ENCODE results near the gene MIA2. TPM values are rescaled to one million over a fixed set of nuclear protein-coding genes. Genes with fewer than 3 reads are reported as not detected.

Gene MIA2
- total RNA-seq, 6 experiments from 2014 or later = 58.7 to 90.8 (median 73.6) TPM

GRCh38 chr14:39228044-39228443, 5.7 kb upstream of the MIA2 start:
- no peaks in the 10 kb centered on the region for H3K36me3 ChIP-seq
- H3K4me3 ChIP-seq = no peak overlapping the region
- WGBS (ENCODE audit: insufficient coverage, low coverage, low lambda C conversion rate, missing lambda C conversion rate) = 59% methylated on average over 3 of the region's 3 CpGs
- TF ChIP-seq CTCF (IDR thresholded peaks at IDR 0.05) = no peak
- no peak for TF ChIP-seq POLR2A (IDR thresholded peaks at IDR 0.05)
- no peak overlapping the region for H3K27ac ChIP-seq
- H3K4me1 ChIP-seq = peaks cover 0 to 13% (median 4%) of the 10 kb centered on the region in 4 donors
- ATAC-seq = no peak
- no peak for DNase-seq
- H3K9me3 ChIP-seq = no peaks in the 10 kb centered on the region
- no peaks in the 10 kb centered on the region for H3K27me3 ChIP-seq
- intact Hi-C loops (cut with DNase I) = no loop called here

- ATAC-seq (peak in 2 of 4 donors; percentile 29 to 31), DNase-seq (no peak)
- Histone ChIP-seq H3K27ac (peak overlapping the region; percentile 3 to 34 (median 6)), H3K4me3 (no peak overlapping the region), H3K36me3 (no peaks in the 10 kb centered on the region), H3K4me1 (peaks cover 0 to 13% (median 6%) of the 10 kb centered on the region in 4 donors), H3K27me3 (no peaks in the 10 kb centered on the region), H3K9me3 (no peaks in the 10 kb centered on the region)
- TF ChIP-seq POLR2A (IDR thresholded peaks at IDR 0.05) = no peak
- WGBS (ENCODE audit: insufficient coverage, low coverage, low lambda C conversion rate, missing lambda C conversion rate) = 75% methylated on average over 11 of the region's 11 CpGs
- intact Hi-C loops (cut with DNase I) = no loop called here
These were observed 5.0 kb upstream of the MIA2 start for GRCh38 chr14:39228509-39229221.

GRCh38 chr14:39229222-39229543, 4.5 kb upstream of the MIA2 start:
- TF ChIP-seq CTCF (IDR thresholded peaks at IDR 0.05) (no peak), POLR2A (IDR thresholded peaks at IDR 0.05) (no peak)
- WGBS (ENCODE audit: insufficient coverage, low coverage, low lambda C conversion rate, missing lambda C conversion rate) = 75% methylated on average over 1 of the region's 1 CpG
- no peak for DNase-seq
- no peaks in the 10 kb centered on the region for H3K27me3 ChIP-seq
- no peaks in the 10 kb centered on the region for H3K36me3 ChIP-seq
- no peaks in the 10 kb centered on the region for H3K9me3 ChIP-seq
- H3K27ac ChIP-seq = no peak overlapping the region
- peaks cover 0 to 13% (median 6%) of the 10 kb centered on the region in 4 donors for H3K4me1 ChIP-seq
- intact Hi-C loops (cut with DNase I) = no loop called here
- H3K4me3 ChIP-seq = no peak overlapping the region
- no peak for ATAC-seq

- Histone ChIP-seq H3K27me3 (no peaks in the 10 kb centered on the region), H3K36me3 (no peaks in the 10 kb centered on the region), H3K4me1 (peaks cover 0 to 13% (median 6%) of the 10 kb centered on the region in 4 donors), H3K4me3 (no peak overlapping the region), H3K27ac (no peak overlapping the region), H3K9me3 (no peaks in the 10 kb centered on the region)
- DNase-seq (no peak), ATAC-seq (no peak)
- WGBS (ENCODE audit: insufficient coverage, low coverage, low lambda C conversion rate, missing lambda C conversion rate) = no CpG with 5 or more reads among the region's 3 CpGs
- intact Hi-C loops (cut with DNase I) = no loop called here
- no peak for TF ChIP-seq POLR2A (IDR thresholded peaks at IDR 0.05)
- no peak for TF ChIP-seq CTCF (IDR thresholded peaks at IDR 0.05)
These were observed 4.1 kb upstream of the MIA2 start for GRCh38 chr14:39229601-39230110.

- intact Hi-C loops (cut with DNase I) = no loop called here
- Histone ChIP-seq H3K27ac (no peak overlapping the region), H3K4me3 (no peak overlapping the region), H3K9me3 (no peaks in the 10 kb centered on the region), H3K4me1 (peaks cover 0 to 13% (median 6%) of the 10 kb centered on the region in 4 donors), H3K36me3 (no peaks in the 10 kb centered on the region), H3K27me3 (no peaks in the 10 kb centered on the region)
- DNase-seq = no peak
- TF ChIP-seq CTCF (IDR thresholded peaks at IDR 0.05) (no peak), POLR2A (IDR thresholded peaks at IDR 0.05) (no peak)
- ATAC-seq = no peak
- WGBS (ENCODE audit: insufficient coverage, low coverage, low lambda C conversion rate, missing lambda C conversion rate) = 69% methylated on average over 5 of the region's 5 CpGs
These were observed 3.2 kb upstream of the MIA2 start for GRCh38 chr14:39230416-39231035.

All from right lobe of liver (tissue), 6 donors.